ENCODE measurements around the gene OR4M2. TPM values are rescaled to one million over a fixed set of nuclear protein-coding genes. Genes with fewer than 3 reads are reported as not detected.

Gene OR4M2
- total RNA-seq, 1 experiment from 2014 or later = not detected

Other genes starting within 250 kb of the OR4M2 start
- not detected in 2 replicates for gene POTEB, start 202.8 kb upstream of the OR4M2 start, total RNA-seq (2014; rRNA removed)

Measured in PC-3 (cell line).